ENCODE results near the gene KSR2. TPM values are rescaled to one million over a fixed set of nuclear protein-coding genes. Genes with fewer than 3 reads are reported as not detected.

The KSR2 gene
- total RNA-seq, 1 donor: under 0.01 TPM

GRCh38 chr12:117649796-117650195, 319.0 kb downstream of the KSR2 start:
- H3K27ac ChIP-seq (ENCODE audit: low read depth, low read length): no peak overlapping the region
- no peaks in the 10 kb centered on the region for H3K79me2 ChIP-seq (ENCODE audit: insufficient read depth, low read length)
- no peak overlapping the region for H3K4me3 ChIP-seq (ENCODE audit: insufficient read depth, low read length)
- DNase-seq (ENCODE audit: insufficient read length, low spot score, missing footprints): peak; percentile 18
- no peaks in the 10 kb centered on the region for H3K36me3 ChIP-seq (ENCODE audit: insufficient read depth, low read length)
- H3K4me2 ChIP-seq (ENCODE audit: insufficient read depth, low read length): no peak overlapping the region
- no peaks in the 10 kb centered on the region for H4K20me1 ChIP-seq (ENCODE audit: insufficient read depth, low read length)
- H3K9me3 ChIP-seq (ENCODE audit: low read depth, low read length): no peaks in the 10 kb centered on the region
- no peaks in the 10 kb centered on the region for H3K27me3 ChIP-seq (ENCODE audit: insufficient read depth, low read length)
- TF ChIP-seq CTCF (IDR thresholded peaks at IDR 0.05; ENCODE audit: extremely low read depth, low read depth, low read length): no peak
- H3K4me1 ChIP-seq (ENCODE audit: insufficient read depth, low read length): no peaks in the 10 kb centered on the region
- no peak overlapping the region for H2AFZ ChIP-seq (ENCODE audit: low read length)

- H4K20me1 ChIP-seq (ENCODE audit: insufficient read depth, low read length): no peaks in the 10 kb centered on the region
- H3K4me1 ChIP-seq (ENCODE audit: insufficient read depth, low read length): no peaks in the 10 kb centered on the region
- no peaks in the 10 kb centered on the region for H3K36me3 ChIP-seq (ENCODE audit: insufficient read depth, low read length)
- no peaks in the 10 kb centered on the region for H3K27me3 ChIP-seq (ENCODE audit: insufficient read depth, low read length)
- no peak overlapping the region for H3K4me3 ChIP-seq (ENCODE audit: insufficient read depth, low read length)
- no peaks in the 10 kb centered on the region for H3K9me3 ChIP-seq (ENCODE audit: low read depth, low read length)
- DNase-seq (ENCODE audit: insufficient read length, low spot score, missing footprints): peak; percentile 13
- no peaks in the 10 kb centered on the region for H3K79me2 ChIP-seq (ENCODE audit: insufficient read depth, low read length)
- H3K4me2 ChIP-seq (ENCODE audit: insufficient read depth, low read length): no peak overlapping the region
- no peak for TF ChIP-seq CTCF (IDR thresholded peaks at IDR 0.05; ENCODE audit: extremely low read depth, low read depth, low read length)
- no peak overlapping the region for H3K27ac ChIP-seq (ENCODE audit: low read depth, low read length)
- no peak overlapping the region for H2AFZ ChIP-seq (ENCODE audit: low read length)
These were observed 322.3 kb downstream of the KSR2 start for GRCh38 chr12:117646520-117646919.

GRCh38 chr12:117645473-117645872, 323.3 kb downstream of the KSR2 start:
- no peaks in the 10 kb centered on the region for H4K20me1 ChIP-seq (ENCODE audit: insufficient read depth, low read length)
- DNase-seq (ENCODE audit: insufficient read length, low spot score, missing footprints): no peak
- no peak for TF ChIP-seq CTCF (IDR thresholded peaks at IDR 0.05; ENCODE audit: extremely low read depth, low read depth, low read length)

GRCh38 chr12:117643971-117644370, 324.8 kb downstream of the KSR2 start:
- Histone ChIP-seq H3K4me2 (ENCODE audit: insufficient read depth, low read length) (no peak overlapping the region), H4K20me1 (ENCODE audit: insufficient read depth, low read length) (no peaks in the 10 kb centered on the region), H3K79me2 (ENCODE audit: insufficient read depth, low read length) (no peaks in the 10 kb centered on the region), H3K4me3 (ENCODE audit: insufficient read depth, low read length) (no peak overlapping the region), H3K4me1 (ENCODE audit: insufficient read depth, low read length) (no peaks in the 10 kb centered on the region), H2AFZ (ENCODE audit: low read length) (no peak overlapping the region), H3K36me3 (ENCODE audit: insufficient read depth, low read length) (no peaks in the 10 kb centered on the region), H3K9me3 (ENCODE audit: low read depth, low read length) (no peaks in the 10 kb centered on the region), H3K27me3 (ENCODE audit: insufficient read depth, low read length) (no peaks in the 10 kb centered on the region), H3K27ac (ENCODE audit: low read depth, low read length) (no peak overlapping the region)
- peak; percentile 80 for DNase-seq (ENCODE audit: insufficient read length, low spot score, missing footprints)
- no peak for TF ChIP-seq CTCF (IDR thresholded peaks at IDR 0.05; ENCODE audit: extremely low read depth, low read depth, low read length)

More at GRCh38 chr12:117645473-117645872, 323.3 kb downstream of the KSR2 start:
- H3K27me3 ChIP-seq (ENCODE audit: insufficient read depth, low read length): no peaks in the 10 kb centered on the region
- H3K9me3 ChIP-seq (ENCODE audit: low read depth, low read length): no peaks in the 10 kb centered on the region
- H3K4me1 ChIP-seq (ENCODE audit: insufficient read depth, low read length): no peaks in the 10 kb centered on the region
- H3K4me2 ChIP-seq (ENCODE audit: insufficient read depth, low read length): no peak overlapping the region
- H3K27ac ChIP-seq (ENCODE audit: low read depth, low read length): no peak overlapping the region
- H2AFZ ChIP-seq (ENCODE audit: low read length): no peak overlapping the region
- H3K79me2 ChIP-seq (ENCODE audit: insufficient read depth, low read length): no peaks in the 10 kb centered on the region
- no peak overlapping the region for H3K4me3 ChIP-seq (ENCODE audit: insufficient read depth, low read length)
- no peaks in the 10 kb centered on the region for H3K36me3 ChIP-seq (ENCODE audit: insufficient read depth, low read length)

Measured in osteoblast (primary cell).